ENCODE results near the gene RPL14. TPM values are rescaled to one million over a fixed set of nuclear protein-coding genes. Genes with fewer than 3 reads are reported as not detected.

RPL14 gene
- total and polyA plus RNA-seq, 2 of the 13 experiments (the other 11 are each of a cell fraction or from before 2014, with no cell fraction given), result 502 to 1,291 TPM

DNA sequence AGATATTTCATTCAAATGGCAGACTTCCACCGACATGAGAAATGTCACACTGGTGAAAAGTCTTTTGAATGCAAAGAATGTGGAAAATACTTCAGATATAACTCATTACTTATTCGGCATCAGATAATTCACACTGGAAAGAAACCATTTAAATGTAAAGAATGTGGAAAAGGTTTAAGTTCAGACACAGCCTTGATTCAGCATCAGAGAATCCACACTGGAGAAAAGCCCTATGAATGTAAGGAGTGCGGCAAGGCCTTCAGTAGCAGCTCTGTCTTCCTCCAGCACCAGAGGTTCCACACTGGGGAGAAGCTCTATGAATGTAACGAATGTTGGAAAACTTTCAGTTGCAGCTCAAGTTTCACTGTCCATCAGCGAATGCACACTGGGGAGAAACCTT lies 59.1 kb downstream of the RPL14 start:
- no peak for FAIRE-seq
- Histone ChIP-seq H3K4me2 (ENCODE audit: low read depth, low read length) (no peak overlapping the region), H3K4me1 (ENCODE audit: insufficient read depth, low read length) (0 out of 2 replicates have a peak, but pooled peaks cover 2% of the 10 kb centered on the region), H3K27me3 (ENCODE audit: control insufficient read depth in 1 of 2, insufficient read depth in 2 of 2, low read length in 2 of 2) (no peaks in the 10 kb centered on the region), H3K4me3 (replicated peaks in 1 of 3; ENCODE audit: insufficient read depth in 1 of 3, low read depth in 2 of 3, low read length in 3 of 3) (no peak overlapping the region), H4K20me1 (ENCODE audit: insufficient read depth, low read length) (no peaks in the 10 kb centered on the region), H3K27ac (ENCODE audit: extremely low read length, insufficient read depth, low read length) (no peak overlapping the region), H3K9me3 (ENCODE audit: low read length) (no peaks in the 10 kb centered on the region), H3K79me2 (ENCODE audit: insufficient read depth, low read length) (no peaks in the 10 kb centered on the region), H3K36me3 (replicated peaks in 1 of 2; ENCODE audit: control insufficient read depth in 1 of 2, insufficient read depth in 2 of 2, low read length in 2 of 2) (peaks cover 9 to 26% of the 10 kb centered on the region in 2 experiments), H3K9ac (ENCODE audit: insufficient read depth, low read depth, low read length) (no peak overlapping the region), H2AFZ (ENCODE audit: low read length) (no peak overlapping the region)
- TSS peak; percentile 40 for BruUV-seq (replicated peaks)
- 97% methylated on average over 5 of the region's 5 CpGs for WGBS (ENCODE audit: low lambda C conversion rate)
- in situ Hi-C loops (cut with HindIII; ENCODE audit: extremely low pct_ligation_motif_present, low pct_unique_long_range_greater_than_20kb) (no loop called here), intact Hi-C loops (cut with micrococcal nuclease; ENCODE audit: unreplicated experiment) (no loop called here)
- no peak for TF ChIP-seq YEATS2 (CRISPR knock-in tag; IDR thresholded peaks at IDR 0.05; ENCODE audit: borderline replicate concordance)
- no peak for TF ChIP-seq ZNF563 (CRISPR knock-in tag; IDR thresholded peaks at IDR 0.05)
- no peak for TF ChIP-seq NCOA5 (CRISPR knock-in tag; IDR thresholded peaks at IDR 0.05)
- no peak for TF ChIP-seq ZNF350 (CRISPR knock-in tag; IDR thresholded peaks at IDR 0.05; ENCODE audit: borderline replicate concordance, low read depth)
- no peak for TF ChIP-seq ZNF121 (CRISPR knock-in tag; IDR thresholded peaks at IDR 0.05)
- TF ChIP-seq NBN (conservative IDR thresholded peaks at IDR 0.05), result no peak
- TF ChIP-seq HNF4A (CRISPR knock-in tag; IDR thresholded peaks at IDR 0.05), result no peak
- TF ChIP-seq, protein P1, sequence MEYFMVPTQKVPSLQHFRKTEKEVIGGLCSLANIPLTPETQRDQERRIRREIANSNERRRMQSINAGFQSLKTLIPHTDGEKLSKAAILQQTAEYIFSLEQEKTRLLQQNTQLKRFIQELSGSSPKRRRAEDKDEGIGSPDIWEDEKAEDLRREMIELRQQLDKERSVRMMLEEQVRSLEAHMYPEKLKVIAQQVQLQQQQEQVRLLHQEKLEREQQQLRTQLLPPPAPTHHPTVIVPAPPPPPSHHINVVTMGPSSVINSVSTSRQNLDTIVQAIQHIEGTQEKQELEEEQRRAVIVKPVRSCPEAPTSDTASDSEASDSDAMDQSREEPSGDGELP (IDR thresholded peaks at IDR 0.05; ENCODE audit: borderline replicate concordance, low read depth), result no peak
- TF ChIP-seq ZNF276 (CRISPR knock-in tag; IDR thresholded peaks at IDR 0.05; ENCODE audit: low read depth), result no peak
- no peak for TF ChIP-seq NCOR1 (IDR thresholded peaks at IDR 0.05; ENCODE audit: borderline replicate concordance, low read length)
- no peak for TF ChIP-seq ZNF615 (CRISPR knock-in tag; IDR thresholded peaks at IDR 0.05; ENCODE audit: borderline replicate concordance)
- TF ChIP-seq MBNL3 (CRISPR knock-in tag; conservative IDR thresholded peaks at IDR 0.05), result no peak
- TF ChIP-seq, protein P2, sequence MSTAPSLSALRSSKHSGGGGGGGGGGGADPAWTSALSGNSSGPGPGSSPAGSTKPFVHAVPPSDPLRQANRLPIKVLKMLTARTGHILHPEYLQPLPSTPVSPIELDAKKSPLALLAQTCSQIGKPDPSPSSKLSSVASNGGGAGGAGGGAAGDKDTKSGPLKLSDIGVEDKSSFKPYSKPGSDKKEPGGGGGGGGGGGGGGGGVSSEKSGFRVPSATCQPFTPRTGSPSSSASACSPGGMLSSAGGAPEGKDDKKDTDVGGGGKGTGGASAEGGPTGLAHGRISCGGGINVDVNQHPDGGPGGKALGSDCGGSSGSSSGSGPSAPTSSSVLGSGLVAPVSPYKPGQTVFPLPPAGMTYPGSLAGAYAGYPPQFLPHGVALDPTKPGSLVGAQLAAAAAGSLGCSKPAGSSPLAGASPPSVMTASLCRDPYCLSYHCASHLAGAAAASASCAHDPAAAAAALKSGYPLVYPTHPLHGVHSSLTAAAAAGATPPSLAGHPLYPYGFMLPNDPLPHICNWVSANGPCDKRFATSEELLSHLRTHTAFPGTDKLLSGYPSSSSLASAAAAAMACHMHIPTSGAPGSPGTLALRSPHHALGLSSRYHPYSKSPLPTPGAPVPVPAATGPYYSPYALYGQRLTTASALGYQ (CRISPR knock-in tag; IDR thresholded peaks at IDR 0.05), result no peak
- no peak for DNase-seq (ENCODE audit: low spot score)
- POLR2A ChIA-PET, result interaction anchor here (1.0 kb wide), 1 partner anchor 10 kb away, joined by 3 read pairs; the partner anchor contains the start of gene ZNF620
- CTCF ChIA-PET (ENCODE audit: low intra/inter-chr PET ratio, low total read pairs), result no interaction called here
- no peak for ATAC-seq
